Measurements from ENCODE around the gene GNL3.
A peak's percentile ranks its signal among the peaks of the same experiment; 100 is the strongest.

Gene GNL3

DNA sequence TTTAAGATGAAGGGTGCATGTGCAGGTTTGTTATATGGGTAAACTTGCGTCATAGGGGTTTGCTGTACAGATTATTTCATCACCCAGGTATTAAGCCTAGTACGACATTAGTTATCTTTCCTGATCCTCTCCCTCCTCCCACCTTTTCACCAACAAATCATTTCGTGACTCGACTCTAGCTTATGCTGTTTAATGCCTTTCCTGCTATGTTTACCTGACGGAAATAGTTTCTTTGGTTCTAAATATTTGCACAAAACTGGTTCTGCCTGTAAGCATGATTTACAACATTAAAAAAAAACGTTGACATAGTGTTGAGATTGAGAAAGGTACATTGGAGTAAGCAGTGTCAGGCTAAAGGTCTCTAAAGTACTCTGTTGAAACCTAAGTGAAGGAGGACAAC is 2.4 kb downstream of the GNL3 start:
- no peak for DNase-seq (ENCODE audit: extremely low read depth in 1 of 2, low read depth in 1 of 2)

DNA sequence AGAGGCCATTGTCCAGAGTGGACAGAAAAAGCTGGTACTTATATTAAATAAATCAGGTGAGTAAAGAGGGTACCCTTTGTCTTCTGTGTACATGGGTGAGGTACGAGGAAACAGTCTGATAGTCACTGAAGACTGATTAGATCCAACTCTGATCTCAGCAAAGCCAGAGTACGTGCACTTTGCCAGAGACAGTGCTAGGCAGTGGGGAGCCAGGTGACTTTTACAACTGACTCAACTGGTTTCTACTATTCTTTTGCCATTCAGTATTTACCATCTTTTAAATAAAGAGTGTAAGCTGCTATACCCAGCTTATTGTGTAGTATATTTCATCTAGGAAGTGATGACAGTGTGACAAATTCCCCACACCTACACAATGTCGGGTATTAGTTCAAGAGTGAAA is 3.3 kb downstream of the GNL3 start:
- no peak for DNase-seq (ENCODE audit: extremely low read depth in 1 of 2, low read depth in 1 of 2)

DNA sequence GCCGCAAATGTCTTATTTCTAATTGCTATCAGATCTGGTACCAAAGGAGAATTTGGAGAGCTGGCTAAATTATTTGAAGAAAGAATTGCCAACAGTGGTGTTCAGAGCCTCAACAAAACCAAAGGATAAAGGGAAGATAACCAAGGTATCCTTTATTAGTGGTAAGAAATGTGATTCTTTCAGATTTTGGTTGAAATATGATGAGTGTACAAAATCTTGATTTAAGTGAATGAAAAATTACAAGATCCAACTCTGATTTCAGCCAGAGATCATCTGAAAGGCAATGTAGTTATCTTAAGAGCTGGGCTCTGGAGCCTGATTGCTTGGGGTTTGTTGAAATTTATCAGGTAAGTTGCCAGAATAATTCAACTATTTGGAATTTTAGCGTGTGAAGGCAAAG is 4.7 kb downstream of the GNL3 start:
- DNase-seq (ENCODE audit: extremely low read depth in 1 of 2, low read depth in 1 of 2): no peak

DNA sequence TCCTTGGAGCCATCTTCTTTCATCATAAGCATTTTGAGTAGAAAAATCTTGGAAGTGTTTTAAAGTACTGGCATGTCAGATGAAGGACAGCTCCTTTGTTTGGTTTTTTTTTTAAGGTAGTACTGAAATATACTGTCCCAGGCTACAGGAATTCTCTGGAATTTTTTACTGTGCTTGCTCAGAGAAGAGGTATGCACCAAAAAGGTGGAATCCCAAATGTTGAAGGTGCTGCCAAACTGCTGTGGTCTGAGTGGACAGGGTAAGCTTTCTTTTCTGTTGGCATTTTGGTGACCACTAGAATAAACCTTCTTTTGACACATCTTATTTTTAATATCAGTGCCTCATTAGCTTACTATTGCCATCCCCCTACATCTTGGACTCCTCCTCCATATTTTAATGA is 7.2 kb downstream of the GNL3 start:
- no peak for DNase-seq (ENCODE audit: extremely low read depth in 1 of 2, low read depth in 1 of 2)

DNA sequence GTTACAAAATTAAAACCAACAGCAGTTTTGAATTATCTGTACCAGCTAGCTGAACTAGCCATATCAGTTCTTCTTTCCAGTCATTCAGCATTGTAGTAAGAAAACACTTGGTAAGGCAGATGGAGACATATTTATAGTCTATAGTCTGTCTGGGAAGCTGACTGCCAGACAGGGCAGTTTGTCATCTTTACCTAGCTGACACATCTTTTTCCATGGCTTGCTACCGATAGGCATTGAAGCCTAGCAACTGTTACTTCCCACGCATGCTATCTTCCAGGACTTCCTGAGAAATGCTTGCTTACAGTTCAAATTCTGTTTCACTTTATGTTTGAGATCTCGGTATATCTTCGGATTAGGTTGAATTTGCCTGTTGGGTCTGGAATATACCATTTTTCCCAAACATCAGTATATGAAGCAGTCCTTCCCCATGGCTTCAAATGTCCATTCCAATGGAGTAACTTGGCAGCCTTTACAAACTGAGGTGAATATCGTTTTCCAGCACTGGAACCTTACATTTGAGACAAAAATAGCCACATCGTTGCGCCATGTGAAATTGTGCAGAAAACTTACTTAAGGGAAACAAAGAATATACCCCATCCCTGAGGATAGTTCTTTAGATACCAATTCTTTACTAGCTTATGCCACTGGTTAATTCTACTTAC is 8.8 kb downstream of the GNL3 start:
- no peak for DNase-seq (ENCODE audit: extremely low read depth in 1 of 2, low read depth in 1 of 2)

DNA sequence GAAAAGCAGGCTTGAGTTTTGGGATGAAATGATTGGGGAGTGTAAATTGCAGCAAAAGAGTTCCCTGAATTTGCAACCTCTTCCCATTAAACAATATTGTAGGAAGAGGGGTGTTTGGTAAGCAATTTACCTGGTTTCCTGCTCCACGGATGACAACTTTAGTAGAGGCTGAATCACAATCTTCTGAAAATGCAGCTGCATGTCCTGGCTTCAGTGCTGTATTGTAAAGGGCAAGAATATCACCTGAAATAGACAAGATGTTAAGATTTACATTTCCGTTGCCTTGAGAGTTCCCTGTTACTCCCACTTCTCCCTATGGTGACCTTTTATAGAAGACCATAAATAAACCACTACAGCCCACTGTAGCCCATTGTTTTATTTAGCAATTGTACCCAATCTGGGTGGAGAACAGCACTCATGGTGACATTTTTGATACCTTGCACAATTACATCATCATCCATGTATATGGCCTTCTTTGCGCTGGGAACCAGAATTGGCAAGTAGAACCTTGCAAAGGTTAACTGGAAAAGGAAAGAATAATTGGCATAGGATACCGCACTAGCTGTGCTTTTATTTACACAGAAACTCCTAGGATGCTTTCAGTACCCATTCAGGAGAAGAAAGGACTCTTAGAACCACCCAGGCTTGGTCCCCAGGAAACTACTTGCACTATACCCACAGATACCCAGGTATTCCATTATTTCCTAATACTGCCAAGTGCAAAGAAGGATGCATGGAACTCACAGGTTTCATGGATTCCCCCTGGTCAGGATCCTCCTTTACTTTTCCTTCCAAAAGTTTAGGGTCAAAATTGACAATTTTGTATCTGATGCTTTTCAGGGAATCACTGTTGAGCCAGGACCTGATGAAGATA is 10.2 kb downstream of the GNL3 start:
- no peak for DNase-seq (ENCODE audit: extremely low read depth in 1 of 2, low read depth in 1 of 2)

DNA sequence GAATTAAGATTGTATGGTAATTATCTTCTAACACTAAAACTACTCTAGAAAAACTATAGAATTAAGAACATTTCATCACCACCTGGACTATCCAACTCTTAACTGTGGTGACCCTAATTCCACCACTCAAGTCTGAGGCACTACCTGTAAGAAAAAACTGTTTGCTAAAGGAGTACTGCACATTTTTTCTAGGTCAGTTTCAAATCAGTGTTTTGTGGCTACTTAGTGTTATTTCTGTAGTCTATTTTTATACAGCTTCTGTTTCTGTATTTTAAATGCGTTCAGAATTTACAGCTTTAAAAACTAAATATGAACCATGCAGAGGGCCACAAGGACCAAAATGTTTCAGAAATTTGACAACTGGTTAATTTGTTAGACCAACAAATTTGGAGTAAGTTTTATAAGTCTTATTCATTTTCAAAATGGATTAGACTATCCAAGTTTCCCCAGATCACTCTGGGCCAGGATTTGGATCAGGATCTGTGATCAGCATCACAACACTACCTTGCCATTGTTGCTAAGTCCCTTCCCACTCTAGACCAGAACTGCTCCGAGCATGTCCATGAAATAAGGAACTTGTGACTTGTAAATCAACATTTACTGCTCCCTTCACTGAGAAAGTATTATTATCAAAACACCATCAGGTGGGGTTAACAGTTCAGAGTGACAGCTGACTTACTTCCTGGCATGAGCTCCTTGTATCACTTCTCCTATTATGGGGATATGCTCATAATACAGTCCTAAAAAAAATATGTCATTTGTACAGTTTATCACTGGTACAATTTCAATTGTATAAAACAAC is 11.2 kb downstream of the GNL3 start:
- DNase-seq (ENCODE audit: extremely low read depth in 1 of 2, low read depth in 1 of 2): no peak

DNA sequence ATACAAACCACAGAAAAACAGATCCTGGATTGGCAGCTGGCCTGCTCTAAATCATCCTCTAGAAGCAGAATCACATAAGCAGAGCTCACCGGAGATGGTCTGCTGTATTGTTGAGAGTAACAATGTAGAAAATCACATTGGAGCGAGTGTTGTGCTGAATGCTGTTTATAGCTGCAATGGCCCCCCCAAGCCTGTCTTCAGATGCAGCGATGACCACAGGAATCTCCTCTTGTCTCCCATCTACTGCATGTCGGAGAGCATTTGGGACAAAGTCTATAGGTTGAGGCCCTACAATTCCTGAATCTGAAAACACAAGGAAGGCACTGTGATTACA is 11.8 kb downstream of the GNL3 start:
- DNase-seq (ENCODE audit: extremely low read depth in 1 of 2, low read depth in 1 of 2): no peak

DNA sequence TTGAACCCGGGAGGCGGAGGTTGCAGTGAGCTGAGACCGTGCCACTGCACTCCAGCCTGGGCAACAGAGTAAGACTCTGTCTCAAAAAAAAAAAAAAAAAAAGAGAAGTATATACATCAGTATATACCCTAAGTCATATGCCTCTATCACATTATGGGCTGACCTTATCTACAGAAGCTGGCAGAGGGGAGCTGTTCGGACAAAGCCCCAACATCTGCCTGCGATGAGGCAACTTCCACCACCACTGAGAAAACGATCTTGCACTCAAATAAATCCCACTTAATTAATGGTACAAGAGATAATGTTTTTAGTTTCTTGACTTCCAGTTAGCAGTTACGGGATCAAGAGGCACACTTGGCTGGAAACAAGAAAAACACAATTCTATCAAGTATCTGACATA is 17.5 kb downstream of the GNL3 start:
- DNase-seq (ENCODE audit: extremely low read depth in 1 of 2, low read depth in 1 of 2): no peak

DNA sequence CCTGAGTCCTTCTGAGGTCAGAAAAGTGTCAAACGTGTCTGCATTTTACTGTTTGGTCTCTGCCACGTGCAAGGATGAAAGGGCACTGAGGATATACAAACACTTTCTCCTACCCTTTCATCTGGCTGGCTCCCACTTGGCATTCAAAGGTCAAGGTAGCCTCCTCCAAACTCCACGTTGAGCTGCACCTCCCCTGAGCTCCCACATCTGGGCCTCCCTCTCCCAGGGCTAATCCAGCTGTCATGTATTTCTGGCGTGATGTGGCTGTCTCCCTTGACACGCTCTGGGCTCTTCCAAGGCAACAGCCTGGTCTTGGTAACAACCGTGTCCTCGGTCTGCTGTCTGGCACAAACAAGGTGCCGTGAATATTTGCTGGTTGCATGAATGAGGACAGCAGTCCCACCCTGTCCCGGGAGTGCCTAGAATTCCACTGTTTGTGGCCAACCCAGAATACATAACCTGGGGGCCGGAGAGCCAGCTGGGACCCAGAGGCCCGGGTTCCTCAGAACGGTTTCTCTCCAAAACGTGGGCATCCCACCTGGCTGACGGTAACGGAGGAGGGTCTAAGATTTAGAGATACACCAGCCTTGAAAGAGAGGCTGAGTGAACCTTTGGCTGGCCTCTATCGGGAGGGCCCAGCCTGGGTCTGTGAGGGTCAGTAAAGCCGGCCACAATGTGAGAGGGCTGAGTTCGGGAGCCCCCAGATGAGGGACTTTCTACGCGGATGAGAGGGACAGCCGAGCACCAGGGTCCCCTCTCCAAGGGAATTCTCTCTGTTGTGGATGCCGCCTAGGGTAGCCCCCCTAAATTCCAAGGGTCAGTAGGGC is 19.0 kb downstream of the GNL3 start:
- DNase-seq (ENCODE audit: extremely low read depth in 1 of 2, low read depth in 1 of 2): no peak

DNA sequence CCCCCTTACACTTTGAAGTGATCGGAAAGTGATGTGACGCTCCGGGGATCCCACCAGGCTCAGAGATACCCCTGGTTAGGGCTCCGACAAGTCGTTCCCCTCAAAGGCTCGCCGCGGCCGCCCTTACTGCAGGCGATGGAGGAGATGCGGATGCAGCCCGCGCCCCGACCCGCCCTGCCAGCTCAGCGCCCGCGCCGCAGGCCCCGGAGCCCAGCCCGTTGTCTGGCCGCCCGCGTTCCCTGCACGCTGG is 19.5 kb downstream of the GNL3 start:
- no peak for DNase-seq (ENCODE audit: extremely low read depth in 1 of 2, low read depth in 1 of 2)

DNA sequence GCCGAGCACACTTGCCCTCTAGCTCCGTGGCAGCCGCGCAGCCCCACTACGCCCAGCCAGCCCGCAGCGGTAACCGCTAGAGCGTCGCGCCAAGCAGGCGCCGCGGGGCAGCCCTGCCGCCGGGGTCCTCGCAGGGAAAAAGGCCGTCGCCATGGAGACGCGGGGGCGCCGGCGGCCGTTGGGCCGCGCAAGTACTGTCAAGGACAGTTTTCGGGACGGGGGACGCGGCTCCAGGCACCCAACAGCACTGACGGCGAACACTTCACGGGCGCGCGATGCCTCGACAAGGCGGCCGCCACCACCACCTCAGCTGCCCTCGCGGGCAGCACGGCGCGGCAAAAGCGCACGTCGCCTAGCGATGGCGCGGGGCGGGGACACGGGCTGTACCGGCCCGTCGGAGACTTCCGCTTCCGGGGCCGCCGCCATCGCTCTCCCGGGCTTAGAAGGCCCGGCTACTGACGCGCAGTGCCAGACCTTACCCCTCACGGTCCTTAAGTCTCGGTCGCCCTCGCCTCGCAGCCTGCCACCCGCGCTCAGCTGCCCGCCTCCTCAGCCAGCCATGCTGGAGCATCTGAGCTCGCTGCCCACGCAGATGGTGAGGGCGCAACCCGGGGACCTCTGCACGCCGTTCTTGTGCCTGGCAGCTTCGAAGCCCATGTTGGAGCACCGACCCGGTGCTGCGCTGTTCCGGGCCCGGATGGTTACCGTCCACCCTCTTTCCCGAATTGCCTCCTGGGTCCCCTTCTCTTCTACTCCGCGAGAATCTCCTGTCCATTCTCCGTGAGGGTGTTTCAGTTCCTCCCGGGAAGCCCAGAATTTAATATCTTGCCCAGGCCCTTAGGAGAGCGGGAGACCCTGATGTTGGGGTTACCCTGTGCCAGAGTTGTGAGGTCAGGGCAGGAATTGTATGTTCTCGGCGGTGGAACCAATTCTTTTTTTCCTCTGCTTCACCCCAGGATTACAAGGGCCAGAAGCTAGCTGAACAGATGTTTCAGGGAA is 20.2 kb downstream of the GNL3 start, which contains the start of the genes GLT8D1 and SPCS1:
GLT8D1 (minus strand) TSS at position 104 of the 999 bp plus-strand sequence. CDS start 5,331 bp downstream, outside the sequence.
SPCS1 (plus strand) TSS at position 419 of the 999 bp plus-strand sequence; CDS start at position 560, 141 bp downstream.
- DNase-seq (ENCODE audit: extremely low read depth in 1 of 2, low read depth in 1 of 2): peak; percentile 50 to 78

DNA sequence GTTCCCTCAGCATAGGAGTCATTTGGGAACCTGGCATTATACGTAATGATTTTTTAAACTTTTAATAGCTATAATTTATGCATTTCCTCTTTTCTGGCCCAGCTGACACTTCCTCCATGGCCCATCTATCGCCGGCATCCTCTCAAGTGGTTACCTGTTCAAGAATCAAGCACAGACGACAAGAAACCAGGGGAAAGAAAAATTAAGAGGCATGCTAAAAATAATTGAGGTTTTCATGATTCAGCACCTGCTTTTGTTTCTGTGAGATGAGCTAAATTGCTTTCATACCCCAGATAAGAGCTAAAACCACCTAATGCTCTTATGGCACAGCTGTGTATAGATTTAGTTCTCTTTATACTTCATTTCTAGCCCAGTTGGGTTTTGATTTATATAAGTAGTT is 21.8 kb downstream of the GNL3 start:
- DNase-seq (ENCODE audit: extremely low read depth in 1 of 2, low read depth in 1 of 2): no peak

DNA sequence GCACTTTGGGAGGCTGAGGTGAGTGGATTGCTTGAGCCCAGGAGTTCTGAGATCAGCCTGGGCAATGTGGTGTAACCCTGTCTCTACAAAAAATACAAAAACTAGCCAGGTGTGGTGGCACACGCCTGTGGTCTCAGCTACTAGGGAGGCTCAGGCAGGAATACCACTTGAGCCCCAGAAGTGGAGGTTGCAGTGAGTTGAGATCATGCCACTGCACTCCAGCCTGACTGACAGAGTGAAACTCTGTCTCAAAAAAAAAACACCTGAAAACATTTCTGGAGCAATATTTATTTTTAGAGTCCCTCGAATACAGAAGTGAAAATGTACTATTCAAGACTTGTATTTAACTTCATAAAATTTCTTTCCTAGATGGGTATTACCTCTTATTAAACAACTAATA is 24.7 kb downstream of the GNL3 start:
- no peak for DNase-seq (ENCODE audit: extremely low read depth in 1 of 2, low read depth in 1 of 2)

DNA sequence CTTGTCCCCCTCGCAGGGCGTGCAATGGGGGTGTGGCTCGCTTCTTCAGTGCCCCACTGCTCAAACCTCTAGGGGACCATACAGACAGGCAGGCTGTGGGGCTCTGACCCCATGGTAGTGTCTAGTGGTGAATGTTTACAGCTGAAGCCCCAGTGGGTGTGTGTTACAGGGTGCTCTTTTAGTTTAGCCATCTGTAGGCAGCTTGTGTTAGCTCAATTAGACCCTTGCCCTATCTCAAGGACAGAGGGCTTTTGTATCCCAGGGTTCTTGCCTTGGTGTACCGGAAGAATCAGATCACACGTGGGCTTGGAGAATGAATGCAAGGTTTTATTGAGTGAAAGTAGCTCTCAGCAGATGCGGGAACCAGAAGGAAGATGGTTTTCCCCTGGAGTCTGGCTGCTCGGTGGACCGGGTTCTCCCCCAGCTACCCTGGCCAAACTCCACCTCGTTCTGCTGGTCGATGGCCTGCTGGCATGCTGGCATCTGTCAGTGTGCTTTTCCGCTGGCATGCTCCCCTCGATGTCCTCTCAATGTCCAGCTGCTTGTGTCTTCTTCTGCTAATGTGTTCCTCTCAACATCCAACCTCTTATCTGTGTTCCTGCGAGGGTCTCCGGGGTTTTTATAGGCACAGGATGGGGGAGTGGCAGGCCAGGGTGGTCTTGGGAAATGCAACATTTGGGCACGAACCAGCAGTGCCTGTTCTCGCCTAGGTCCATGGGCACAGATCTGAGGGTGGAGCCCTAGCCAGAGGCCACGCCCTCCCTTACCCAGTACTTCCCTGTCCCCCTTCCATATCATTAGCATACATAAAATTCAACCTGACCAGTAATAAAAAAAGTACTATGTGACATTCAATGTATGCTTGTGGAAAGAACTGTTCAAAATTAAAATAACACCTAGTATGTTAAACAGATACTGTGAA is 26.7 kb downstream of the GNL3 start:
- DNase-seq (ENCODE audit: extremely low read depth in 1 of 2, low read depth in 1 of 2): no peak

DNA sequence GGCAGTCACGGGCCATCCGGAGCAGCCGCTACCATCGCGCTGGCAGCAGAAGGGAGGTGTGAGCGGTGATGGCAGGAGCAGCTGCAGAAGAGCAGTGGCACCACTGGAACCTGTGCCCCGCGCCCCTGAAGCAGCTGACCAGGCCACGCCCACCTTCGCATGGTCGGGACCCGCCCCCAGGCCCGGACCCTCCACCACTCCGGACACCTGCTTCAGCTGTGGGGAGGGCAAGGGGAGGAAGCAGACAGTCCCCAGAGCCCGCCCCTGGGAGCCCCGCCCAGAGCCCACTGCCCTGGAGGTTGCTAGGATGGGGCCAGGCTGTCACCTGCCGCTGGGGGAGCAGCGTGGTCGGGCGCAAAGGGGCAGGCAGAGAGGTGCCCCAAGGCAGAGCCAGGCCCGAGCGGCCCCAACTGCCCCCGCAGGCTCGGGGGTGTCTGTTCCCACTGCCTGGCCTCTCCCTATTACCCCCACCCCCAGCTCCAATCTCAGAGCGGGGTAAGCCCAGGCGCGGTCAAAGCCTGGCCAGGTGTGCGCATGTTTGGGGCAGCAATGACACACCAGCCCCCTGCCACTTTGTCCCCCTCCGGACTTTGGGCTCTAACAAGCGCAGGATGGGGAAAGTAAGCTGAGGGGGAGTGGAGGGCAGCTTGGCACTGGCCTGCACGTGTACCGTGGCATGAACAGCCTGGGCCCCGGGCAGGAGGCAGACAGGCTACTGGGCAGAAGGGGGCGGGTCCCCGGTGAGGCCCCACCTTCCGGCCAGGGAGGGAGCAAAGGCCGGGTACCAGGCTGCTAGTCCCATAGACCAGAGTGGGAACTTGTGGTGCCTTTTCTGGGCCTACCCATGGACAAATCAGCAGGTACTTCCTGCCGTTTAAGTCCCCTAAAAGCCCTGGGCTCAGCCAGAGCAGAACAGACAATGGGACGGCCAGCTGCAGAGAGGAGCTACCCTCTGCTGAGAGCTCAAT is 28.8 kb downstream of the GNL3 start:
- no peak for DNase-seq (ENCODE audit: extremely low read depth in 1 of 2, low read depth in 1 of 2)

DNA sequence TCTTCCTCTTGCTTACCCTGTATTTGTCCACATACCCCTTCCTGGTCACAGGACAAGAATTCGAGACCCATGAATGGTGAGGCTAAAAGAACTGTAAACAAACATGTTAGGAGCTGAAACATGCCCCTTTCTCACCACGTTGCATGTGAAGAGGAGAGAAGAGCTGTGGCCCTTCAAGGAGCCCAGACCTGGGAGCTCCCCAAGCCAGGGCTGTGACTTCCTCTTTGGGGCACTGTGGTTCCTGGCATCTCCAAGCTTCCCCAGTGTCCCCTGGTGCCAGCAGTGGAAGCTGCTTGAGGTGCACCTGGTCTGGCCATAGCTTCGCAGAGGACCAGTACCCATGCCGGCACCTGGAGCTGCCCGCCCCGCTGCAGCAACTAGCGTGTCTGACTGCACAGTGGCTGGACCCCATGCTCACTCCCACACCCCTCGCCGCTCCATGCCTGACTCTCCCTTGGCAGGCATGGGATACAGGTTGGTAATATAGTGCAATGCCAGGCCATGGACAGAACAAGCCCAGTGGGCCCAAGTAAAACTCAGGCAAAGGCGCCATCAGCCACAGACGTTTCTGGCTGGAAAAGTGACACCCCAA is 30.0 kb downstream of the GNL3 start:
- no peak for DNase-seq (ENCODE audit: extremely low read depth in 1 of 2, low read depth in 1 of 2)
